Epithelial cell of proximal tubule (primary cell): ENCODE data around the gene RTL1. TPM values are rescaled to one million over a fixed set of nuclear protein-coding genes. Genes with fewer than 3 reads are reported as not detected.

ENCODE experiments used
- DNase-seq: peaks from one replicate; pipeline ENCODE4 v3.0.0-alpha.2; 2011; ENCODE audit warnings: low read depth
- H3K4me3 ChIP-seq: 2 replicates; pipeline ENCODE4 v1.5.1; 2011; ENCODE audit warnings: low read depth, mild to moderate bottlenecking, low read length
- CTCF ChIP-seq: conservative IDR thresholded peaks from 2 replicates; pipeline ENCODE4 v1.5.1; 2012; ENCODE audit warnings: low read depth, mild to moderate bottlenecking, low read length
- total RNA-seq: library from RNA; depleted of rRNA; stranded (reverse); fragments of >200 nt; gene quantifications from 2 replicates; pipeline ENCODE4 v1.2.3, GENCODE V29; 2015

Gene RTL1
- total RNA-seq, 1 donor from 2014 or later, result 0.06 TPM

DNA sequence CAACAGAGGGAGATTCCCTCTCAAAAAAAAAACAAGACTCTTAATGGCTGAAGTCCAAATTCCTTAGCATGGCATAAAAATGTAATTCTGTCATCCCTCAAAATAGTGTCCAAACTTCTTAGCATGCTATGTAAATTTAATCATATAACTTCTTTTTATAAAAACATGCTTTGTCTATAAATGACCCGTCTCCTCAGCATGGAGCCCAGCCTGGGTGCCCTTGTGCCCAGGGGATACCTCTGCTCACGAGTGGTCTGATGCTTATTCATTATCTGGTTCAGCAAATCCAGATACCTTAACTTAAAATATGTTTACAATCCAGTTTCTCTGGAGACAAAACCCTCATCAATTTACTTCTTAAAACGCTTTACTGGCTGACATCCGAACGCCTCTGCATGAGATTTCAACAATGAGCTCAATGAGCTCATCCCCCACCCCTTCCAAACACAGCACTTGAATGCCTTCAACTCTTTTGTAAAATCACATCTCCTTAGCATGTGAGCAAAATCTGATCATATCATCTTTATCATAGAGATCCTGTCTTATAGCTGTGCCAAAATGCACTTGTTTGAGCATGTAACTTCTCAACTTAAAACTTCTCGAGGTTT lies 15.7 kb downstream of the RTL1 start:
- no peak for DNase-seq
- H3K4me3 ChIP-seq, result no peak overlapping the region
- no peak for TF ChIP-seq CTCF

GRCh38 chr14:100885617-100886016 lies 17.9 kb downstream of the RTL1 start:
- DNase-seq, result no peak
- H3K4me3 ChIP-seq, result no peak overlapping the region
- no peak for TF ChIP-seq CTCF

DNA sequence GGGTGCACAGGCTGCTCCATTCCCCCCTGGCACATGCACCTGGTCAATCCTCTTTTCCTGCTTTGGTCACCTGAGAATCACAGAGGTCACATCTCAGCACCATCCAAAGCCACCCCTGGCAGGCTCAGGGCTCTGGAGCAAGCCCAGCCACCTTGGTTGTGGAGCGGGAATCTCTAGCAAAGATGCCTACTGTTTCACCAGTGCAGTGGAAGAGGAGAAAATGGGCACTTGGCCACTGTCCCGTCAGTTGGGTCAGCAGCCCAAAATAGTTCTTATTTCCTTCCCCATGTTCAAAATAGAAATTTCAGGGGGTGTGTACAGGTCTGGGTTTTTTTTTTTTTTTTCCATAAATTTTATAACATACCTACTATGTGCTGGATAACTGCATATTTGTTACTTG lies 18.3 kb downstream of the RTL1 start:
- DNase-seq, result no peak
- H3K4me3 ChIP-seq, result no peak overlapping the region
- TF ChIP-seq CTCF, result no peak

DNA sequence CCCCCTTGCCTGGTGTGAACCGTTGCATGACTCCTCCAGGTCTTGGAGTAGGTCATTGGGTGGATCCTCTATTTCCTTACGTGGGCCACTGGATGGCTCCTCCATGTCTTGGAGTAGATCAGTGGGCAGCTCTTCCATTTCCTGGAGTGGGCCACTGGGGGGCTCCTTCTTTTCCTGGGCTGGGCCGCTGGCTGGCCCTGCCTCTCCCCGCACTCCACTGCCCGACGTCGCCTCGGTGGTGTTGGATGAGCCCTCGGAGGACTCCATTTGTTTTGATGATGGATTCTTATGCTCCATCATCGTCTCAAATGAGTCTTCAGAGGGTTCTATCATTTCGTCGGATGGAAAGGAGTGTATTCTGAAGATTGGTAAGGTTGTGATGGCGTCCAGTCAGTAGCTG lies 19.1 kb downstream of the RTL1 start:
- H3K4me3 ChIP-seq, result no peak overlapping the region
- no peak for TF ChIP-seq CTCF
- DNase-seq, result no peak

- H3K4me3 ChIP-seq, result no peak overlapping the region
- DNase-seq, result no peak
- TF ChIP-seq CTCF, result no peak
Observed at GRCh38 chr14:100883789-100884101, 19.8 kb downstream of the RTL1 start.

- no peak for TF ChIP-seq CTCF
- H3K4me3 ChIP-seq, result no peak overlapping the region
- DNase-seq, result no peak
Observed at GRCh38 chr14:100882991-100883788, 20.3 kb downstream of the RTL1 start.
